GM23338 (cell line): ENCODE results near the gene ZNF177. TPM values are rescaled to one million over a fixed set of nuclear protein-coding genes. Genes with fewer than 3 reads are reported as not detected.

ENCODE experiments used
- ATAC-seq: fragments of 200-7000 bp; cut with Tn5 transposase; 3 replicates; pipeline ENCODE4 v1.9.1; 2020
- DNase-seq: peaks from one replicate; pipeline ENCODE4 v3.0.0-alpha.2; 2015; ENCODE audit warnings: low spot score
- H2AFZ ChIP-seq: fragments of 200-600 bp; sonication (generic); 2 replicates; pipeline ENCODE4 v1.8.0; 2016; ENCODE audit warnings: antibody characterized with exemption, mild to moderate bottlenecking, moderate library complexity
- H3F3A ChIP-seq: fragments of 200-600 bp; sonication (generic); replicated peaks from 2 replicates; pipeline ENCODE4 v1.8.0; 2017; ENCODE audit warnings: antibody characterized with exemption, mixed run types, low read depth
- H3K27ac ChIP-seq: fragments of 200-600 bp; sonication (generic); 2 replicates; pipeline ENCODE4 v1.6.1; 2016; ENCODE audit warnings: low read depth
- H3K27me3 ChIP-seq: fragments of 200-600 bp; sonication (generic); 2 replicates; pipeline ENCODE4 v1.8.0; 2016; ENCODE audit warnings: mild to moderate bottlenecking, mixed run types, moderate library complexity; ENCODE audit not compliant: insufficient read depth
- H3K36me3 ChIP-seq: fragments of 200-600 bp; sonication (generic); 2 replicates; pipeline ENCODE4 v1.8.0; 2016; ENCODE audit warnings: mild to moderate bottlenecking; ENCODE audit not compliant: insufficient read depth
- H3K4me1 ChIP-seq: fragments of 200-600 bp; sonication (generic); 2 replicates; pipeline ENCODE4 v1.8.0; 2016; ENCODE audit warnings: mild to moderate bottlenecking, moderate library complexity; ENCODE audit not compliant: insufficient read depth
- H3K4me2 ChIP-seq: fragments of 200-600 bp; sonication (generic); 2 replicates; pipeline ENCODE4 v1.7.1; 2017; ENCODE audit warnings: mixed run types
- H3K4me3 ChIP-seq: fragments of 200-600 bp; sonication (generic); 2 replicates; pipeline ENCODE4 v1.6.1; 2016; ENCODE audit warnings: mixed run types
- H3K79me2 ChIP-seq: fragments of 200-600 bp; sonication (generic); replicated peaks from 2 replicates; pipeline ENCODE4 v1.8.0; 2017; ENCODE audit warnings: mild to moderate bottlenecking; ENCODE audit not compliant: insufficient read depth
- H3K9me2 ChIP-seq: fragments of 200-600 bp; sonication (generic); 2 replicates; pipeline ENCODE4 v1.8.0; 2017; ENCODE audit not compliant: insufficient read depth
- H4K20me1 ChIP-seq: fragments of 200-600 bp; sonication (generic); replicated peaks from 2 replicates; pipeline ENCODE4 v1.8.0; 2017; ENCODE audit warnings: mild to moderate bottlenecking; ENCODE audit not compliant: insufficient read depth
- H3K27ac Mint-ChIP-seq: 2 replicates; pipeline ENCODE4 v1.8.0; 2020; ENCODE audit warnings: inconsistent platforms, mild to moderate bottlenecking, moderate library complexity, mixed read lengths
- H3K27me3 Mint-ChIP-seq: 3 replicates; pipeline ENCODE4 v1.8.0; 2022; ENCODE audit warnings: low read depth, mild to moderate bottlenecking, moderate library complexity, mixed read lengths, inconsistent platforms; ENCODE audit not compliant: insufficient read depth, poor library complexity
- H3K36me3 Mint-ChIP-seq: 3 replicates; pipeline ENCODE4 v1.8.0; 2021; ENCODE audit warnings: low read depth, mild to moderate bottlenecking, inconsistent platforms, moderate library complexity, mixed read lengths
- H3K4me1 Mint-ChIP-seq: 3 replicates; pipeline ENCODE4 v1.8.0; 2020; ENCODE audit warnings: mild to moderate bottlenecking, inconsistent platforms, mixed read lengths
- H3K4me3 Mint-ChIP-seq: 3 replicates; pipeline ENCODE4 v1.8.0; 2021; ENCODE audit warnings: moderate library complexity, mild to moderate bottlenecking, inconsistent platforms, mixed read lengths
- H3K9me3 Mint-ChIP-seq: 3 replicates; pipeline ENCODE4 v1.8.0; 2020; ENCODE audit warnings: moderate library complexity, mild to moderate bottlenecking, inconsistent platforms, mixed read lengths
- CREB1 ChIP-seq: fragments of 250-450 bp; sonication (Bioruptor Pico); IDR thresholded peaks from 2 replicates; pipeline ENCODE4 v1.5.0; 2020; ENCODE audit warnings: low read depth, mild to moderate bottlenecking, moderate library complexity
- NANOG ChIP-seq: IDR thresholded peaks from 2 replicates; pipeline ENCODE4 v1.6.1; 2016; ENCODE audit warnings: antibody characterized with exemption, borderline replicate concordance
- POLR2AphosphoS5 ChIP-seq: IDR thresholded peaks from 2 replicates; pipeline ENCODE4 v1.6.1; 2016; ENCODE audit warnings: antibody characterized with exemption, low read depth
- ZNF114 ChIP-seq: fragments of 250-450 bp; sonication (Bioruptor Pico); IDR thresholded peaks from 2 replicates; pipeline ENCODE4 v1.5.0; 2020; ENCODE audit warnings: mild to moderate bottlenecking, moderate library complexity
- polyA plus RNA-seq: library from polyadenylated mRNA; unstranded; fragments of >200 nt; fragmentation: Nextera tagmentation; extraction: Ambion mirVana; gene quantifications from 2 replicates; pipeline ENCODE4 v1.2.1, GENCODE V29; 2016
- total RNA-seq: library from RNA; depleted of rRNA; stranded (reverse); fragments of >200 nt; shearing (Covaris generic); gene quantifications from 2 replicates; pipeline ENCODE4 v1.2.3, GENCODE V29; 2014
- TF ChIP-seq, protein P1 (sequence below): IDR thresholded peaks from one replicate; pipeline ENCODE4 v1.6.1; 2018; ENCODE audit warnings: antibody characterized with exemption; ENCODE audit not compliant: unreplicated experiment
- TF ChIP-seq, protein P2 (sequence below): fragments of 250-450 bp; sonication (Bioruptor Pico); IDR thresholded peaks from 2 replicates; pipeline ENCODE4 v1.5.0; 2020; ENCODE audit warnings: mild to moderate bottlenecking, moderate library complexity

ZNF177 gene
- total and polyA plus RNA-seq, 2 experiments from 2014 or later = 5.8 to 7.1 TPM

DNA sequence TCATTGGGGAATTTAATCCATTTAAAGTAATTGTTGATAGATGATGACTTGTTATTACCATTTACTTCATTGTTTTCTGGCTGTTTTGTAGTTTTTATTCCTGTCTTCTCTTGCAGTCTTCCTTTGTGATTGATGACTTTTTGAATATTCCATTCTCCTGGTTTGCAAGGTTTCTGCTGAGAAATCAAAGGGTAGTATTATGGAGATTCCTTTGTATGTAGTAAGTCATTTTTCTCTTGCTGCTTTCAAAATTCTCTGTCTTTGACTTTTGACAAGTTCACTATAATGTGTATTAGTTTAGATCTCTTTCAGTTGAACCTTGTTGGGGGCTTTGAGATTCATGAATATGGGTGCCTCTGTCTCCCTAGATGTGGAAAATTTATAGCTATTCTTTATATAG lies 32.8 kb upstream of the ZNF177 start:
- no peak for ATAC-seq
- TF ChIP-seq ZNF114 (CRISPR knock-in tag) (no peak), CREB1 (CRISPR knock-in tag) (no peak), NANOG (no peak), POLR2AphosphoS5 (no peak)
- TF ChIP-seq, protein P1, sequence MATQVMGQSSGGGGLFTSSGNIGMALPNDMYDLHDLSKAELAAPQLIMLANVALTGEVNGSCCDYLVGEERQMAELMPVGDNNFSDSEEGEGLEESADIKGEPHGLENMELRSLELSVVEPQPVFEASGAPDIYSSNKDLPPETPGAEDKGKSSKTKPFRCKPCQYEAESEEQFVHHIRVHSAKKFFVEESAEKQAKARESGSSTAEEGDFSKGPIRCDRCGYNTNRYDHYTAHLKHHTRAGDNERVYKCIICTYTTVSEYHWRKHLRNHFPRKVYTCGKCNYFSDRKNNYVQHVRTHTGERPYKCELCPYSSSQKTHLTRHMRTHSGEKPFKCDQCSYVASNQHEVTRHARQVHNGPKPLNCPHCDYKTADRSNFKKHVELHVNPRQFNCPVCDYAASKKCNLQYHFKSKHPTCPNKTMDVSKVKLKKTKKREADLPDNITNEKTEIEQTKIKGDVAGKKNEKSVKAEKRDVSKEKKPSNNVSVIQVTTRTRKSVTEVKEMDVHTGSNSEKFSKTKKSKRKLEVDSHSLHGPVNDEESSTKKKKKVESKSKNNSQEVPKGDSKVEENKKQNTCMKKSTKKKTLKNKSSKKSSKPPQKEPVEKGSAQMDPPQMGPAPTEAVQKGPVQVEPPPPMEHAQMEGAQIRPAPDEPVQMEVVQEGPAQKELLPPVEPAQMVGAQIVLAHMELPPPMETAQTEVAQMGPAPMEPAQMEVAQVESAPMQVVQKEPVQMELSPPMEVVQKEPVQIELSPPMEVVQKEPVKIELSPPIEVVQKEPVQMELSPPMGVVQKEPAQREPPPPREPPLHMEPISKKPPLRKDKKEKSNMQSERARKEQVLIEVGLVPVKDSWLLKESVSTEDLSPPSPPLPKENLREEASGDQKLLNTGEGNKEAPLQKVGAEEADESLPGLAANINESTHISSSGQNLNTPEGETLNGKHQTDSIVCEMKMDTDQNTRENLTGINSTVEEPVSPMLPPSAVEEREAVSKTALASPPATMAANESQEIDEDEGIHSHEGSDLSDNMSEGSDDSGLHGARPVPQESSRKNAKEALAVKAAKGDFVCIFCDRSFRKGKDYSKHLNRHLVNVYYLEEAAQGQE = no peak
- TF ChIP-seq, protein P2, sequence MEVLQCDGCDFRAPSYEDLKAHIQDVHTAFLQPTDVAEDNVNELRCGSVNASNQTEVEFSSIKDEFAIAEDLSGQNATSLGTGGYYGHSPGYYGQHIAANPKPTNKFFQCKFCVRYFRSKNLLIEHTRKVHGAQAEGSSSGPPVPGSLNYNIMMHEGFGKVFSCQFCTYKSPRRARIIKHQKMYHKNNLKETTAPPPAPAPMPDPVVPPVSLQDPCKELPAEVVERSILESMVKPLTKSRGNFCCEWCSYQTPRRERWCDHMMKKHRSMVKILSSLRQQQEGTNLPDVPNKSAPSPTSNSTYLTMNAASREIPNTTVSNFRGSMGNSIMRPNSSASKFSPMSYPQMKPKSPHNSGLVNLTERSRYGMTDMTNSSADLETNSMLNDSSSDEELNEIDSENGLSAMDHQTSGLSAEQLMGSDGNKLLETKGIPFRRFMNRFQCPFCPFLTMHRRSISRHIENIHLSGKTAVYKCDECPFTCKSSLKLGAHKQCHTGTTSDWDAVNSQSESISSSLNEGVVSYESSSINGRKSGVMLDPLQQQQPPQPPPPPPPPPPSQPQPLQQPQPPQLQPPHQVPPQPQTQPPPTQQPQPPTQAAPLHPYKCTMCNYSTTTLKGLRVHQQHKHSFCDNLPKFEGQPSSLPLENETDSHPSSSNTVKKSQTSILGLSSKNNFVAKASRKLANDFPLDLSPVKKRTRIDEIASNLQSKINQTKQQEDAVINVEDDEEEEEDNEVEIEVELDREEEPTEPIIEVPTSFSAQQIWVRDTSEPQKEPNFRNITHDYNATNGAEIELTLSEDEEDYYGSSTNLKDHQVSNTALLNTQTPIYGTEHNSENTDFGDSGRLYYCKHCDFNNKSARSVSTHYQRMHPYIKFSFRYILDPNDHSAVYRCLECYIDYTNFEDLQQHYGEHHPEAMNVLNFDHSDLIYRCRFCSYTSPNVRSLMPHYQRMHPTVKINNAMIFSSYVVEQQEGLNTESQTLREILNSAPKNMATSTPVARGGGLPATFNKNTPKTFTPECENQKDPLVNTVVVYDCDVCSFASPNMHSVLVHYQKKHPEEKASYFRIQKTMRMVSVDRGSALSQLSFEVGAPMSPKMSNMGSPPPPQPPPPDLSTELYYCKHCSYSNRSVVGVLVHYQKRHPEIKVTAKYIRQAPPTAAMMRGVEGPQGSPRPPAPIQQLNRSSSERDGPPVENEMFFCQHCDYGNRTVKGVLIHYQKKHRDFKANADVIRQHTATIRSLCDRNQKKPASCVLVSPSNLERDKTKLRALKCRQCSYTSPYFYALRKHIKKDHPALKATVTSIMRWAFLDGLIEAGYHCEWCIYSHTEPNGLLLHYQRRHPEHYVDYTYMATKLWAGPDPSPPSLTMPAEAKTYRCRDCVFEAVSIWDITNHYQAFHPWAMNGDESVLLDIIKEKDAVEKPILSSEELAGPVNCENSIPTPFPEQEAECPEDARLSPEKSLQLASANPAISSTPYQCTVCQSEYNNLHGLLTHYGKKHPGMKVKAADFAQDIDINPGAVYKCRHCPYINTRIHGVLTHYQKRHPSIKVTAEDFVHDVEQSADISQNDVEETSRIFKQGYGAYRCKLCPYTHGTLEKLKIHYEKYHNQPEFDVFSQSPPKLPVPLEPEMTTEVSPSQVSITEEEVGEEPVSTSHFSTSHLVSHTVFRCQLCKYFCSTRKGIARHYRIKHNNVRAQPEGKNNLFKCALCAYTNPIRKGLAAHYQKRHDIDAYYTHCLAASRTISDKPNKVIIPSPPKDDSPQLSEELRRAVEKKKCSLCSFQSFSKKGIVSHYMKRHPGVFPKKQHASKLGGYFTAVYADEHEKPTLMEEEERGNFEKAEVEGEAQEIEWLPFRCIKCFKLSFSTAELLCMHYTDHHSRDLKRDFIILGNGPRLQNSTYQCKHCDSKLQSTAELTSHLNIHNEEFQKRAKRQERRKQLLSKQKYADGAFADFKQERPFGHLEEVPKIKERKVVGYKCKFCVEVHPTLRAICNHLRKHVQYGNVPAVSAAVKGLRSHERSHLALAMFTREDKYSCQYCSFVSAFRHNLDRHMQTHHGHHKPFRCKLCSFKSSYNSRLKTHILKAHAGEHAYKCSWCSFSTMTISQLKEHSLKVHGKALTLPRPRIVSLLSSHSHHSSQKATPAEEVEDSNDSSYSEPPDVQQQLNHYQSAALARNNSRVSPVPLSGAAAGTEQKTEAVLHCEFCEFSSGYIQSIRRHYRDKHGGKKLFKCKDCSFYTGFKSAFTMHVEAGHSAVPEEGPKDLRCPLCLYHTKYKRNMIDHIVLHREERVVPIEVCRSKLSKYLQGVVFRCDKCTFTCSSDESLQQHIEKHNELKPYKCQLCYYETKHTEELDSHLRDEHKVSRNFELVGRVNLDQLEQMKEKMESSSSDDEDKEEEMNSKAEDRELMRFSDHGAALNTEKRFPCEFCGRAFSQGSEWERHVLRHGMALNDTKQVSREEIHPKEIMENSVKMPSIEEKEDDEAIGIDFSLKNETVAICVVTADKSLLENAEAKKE (CRISPR knock-in tag) = no peak
- Histone ChIP-seq H2AFZ (no peak overlapping the region), H3K27ac (no peak overlapping the region), H3K27me3 (no peaks in the 10 kb centered on the region), H3K4me1 (peaks cover 1% of the 10 kb centered on the region; the same call in 1 of the 2 replicates), H3F3A (no peaks in the 10 kb centered on the region), H3K36me3 (peaks cover 49% of the 10 kb centered on the region), H3K79me2 (peaks cover 91% of the 10 kb centered on the region), H3K4me2 (no peak overlapping the region), H4K20me1 (no peaks in the 10 kb centered on the region), H3K4me3 (no peak overlapping the region), H3K9me2 (no peaks in the 10 kb centered on the region)
- no peak overlapping the region for H3K4me3 Mint-ChIP-seq
- peaks cover 90% of the 10 kb centered on the region for H3K9me3 Mint-ChIP-seq
- DNase-seq = no peak
- H3K27ac Mint-ChIP-seq = no peak overlapping the region
- H3K36me3 Mint-ChIP-seq = peaks cover 93% of the 10 kb centered on the region
- H3K27me3 Mint-ChIP-seq = peaks cover 5% of the 10 kb centered on the region
- no peaks in the 10 kb centered on the region for H3K4me1 Mint-ChIP-seq
